Gastroesophageal sphincter (tissue), 4 donors: ENCODE results near the gene OTOG. TPM values are rescaled to one million over a fixed set of nuclear protein-coding genes. Genes with fewer than 3 reads are reported as not detected.

Source experiments
- ATAC-seq: fragments of 150-250 bp; one replicate; pipeline ENCODE4 v1.9.1; 2016; ENCODE audit warnings: mild to moderate bottlenecking, moderate library complexity
- H3K27ac ChIP-seq, 4 donors: fragments of 200-600 bp; sonication (generic) in 3 of 4; 1 replicate in 3 of 4; 2 replicates in 1 of 4; pipeline ENCODE4 v1.5.1; 2016 to 2019
- H3K27me3 ChIP-seq: fragments of 200-600 bp; sonication (generic); one replicate; pipeline ENCODE4 v1.5.1; 2019
- H3K36me3 ChIP-seq, 2 donors: fragments of 200-600 bp; sonication (generic); one replicate each; pipeline ENCODE4 v1.5.1; 2019; ENCODE audit warnings: control low read depth in 1 of 2
- H3K4me1 ChIP-seq, 3 donors: fragments of 200-600 bp; sonication (generic); 1 replicate in 2 of 3; 2 replicates in 1 of 3; pipeline ENCODE4 v1.5.1; 2016 to 2019; ENCODE audit warnings: control low read depth in 2 of 3
- H3K4me3 ChIP-seq, 2 donors: fragments of 200-600 bp; sonication (generic); one replicate each; pipeline ENCODE4 v1.5.1; 2019; ENCODE audit warnings: mild to moderate bottlenecking in 1 of 2, moderate library complexity in 1 of 2
- H3K9me3 ChIP-seq, 3 donors: fragments of 200-600 bp; sonication (generic); one replicate each; pipeline ENCODE4 v1.5.1; 2017 to 2019; ENCODE audit warnings: control low read depth in 2 of 3
- EP300 ChIP-seq: sonication (generic); formaldehyde crosslinking; IDR thresholded peaks from one replicate; pipeline ENCODE4 v1.6.1; 2017; ENCODE audit warnings: antibody characterized with exemption, mild to moderate bottlenecking
- POLR2A ChIP-seq, 2 donors: fragments of 450-650 bp; IDR thresholded peaks; one replicate each; pipeline ENCODE4 v1.6.1; 2017; ENCODE audit warnings: antibody characterized with exemption in 2 of 2, mild to moderate bottlenecking in 2 of 2, moderate library complexity in 1 of 2
- POLR2AphosphoS5 ChIP-seq: sonication (generic); formaldehyde crosslinking; IDR thresholded peaks from one replicate; pipeline ENCODE4 v1.6.1; 2017; ENCODE audit warnings: antibody characterized with exemption
- WGBS, 2 donors: methylation state at CpG; one replicate each; pipeline ENCODE4 v1.1.5; 2018; ENCODE audit warnings: low coverage in 1 of 2; 5-methylcytosine and 5-hydroxymethylcytosine counted together
- total RNA-seq, 4 donors: library from RNA; depleted of rRNA; stranded (reverse); fragments of >200 nt; gene quantifications; one replicate each; pipeline ENCODE4 v1.1.0, GENCODE V29; 2016
- TF ChIP-seq, protein P1 (sequence below), 4 experiments: fragments of 200-600 bp in 2 of 4; fragments of 450-650 bp in 2 of 4; sonication (generic) in 1 of 4; IDR thresholded peaks; one replicate each; pipeline ENCODE4 v1.5.1; 2017 to 2019; ENCODE audit warnings: antibody characterized with exemption in 4 of 4, mild to moderate bottlenecking in 2 of 4, moderate library complexity in 2 of 4

Gene OTOG
- total RNA-seq, 4 donors from 2014 or later = not detected

DNA sequence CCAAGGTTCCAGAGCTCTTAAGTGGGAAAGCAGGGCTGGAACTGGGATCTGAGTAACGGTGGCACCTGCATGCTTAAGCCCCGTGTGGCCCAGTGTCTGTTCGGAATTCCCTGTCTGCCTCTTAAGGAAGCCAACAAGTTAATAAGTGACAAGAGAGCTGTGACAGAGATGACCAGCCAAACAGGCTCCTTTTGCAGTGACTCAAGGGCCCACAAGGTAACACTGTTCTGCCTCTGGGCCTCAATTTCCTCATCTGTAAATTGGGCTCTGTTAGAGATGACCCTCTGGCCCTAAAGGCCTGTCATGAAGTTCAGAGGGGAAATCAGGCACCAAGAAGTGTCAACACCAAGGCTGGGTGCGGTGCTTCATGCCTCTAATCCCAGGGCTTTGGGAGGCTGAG, 21.5 kb upstream of the OTOG start:
- no peak for ATAC-seq
- WGBS, 2 donors = 83 to 84% methylated on average over 2 to 4 of the region's 4 CpGs

DNA sequence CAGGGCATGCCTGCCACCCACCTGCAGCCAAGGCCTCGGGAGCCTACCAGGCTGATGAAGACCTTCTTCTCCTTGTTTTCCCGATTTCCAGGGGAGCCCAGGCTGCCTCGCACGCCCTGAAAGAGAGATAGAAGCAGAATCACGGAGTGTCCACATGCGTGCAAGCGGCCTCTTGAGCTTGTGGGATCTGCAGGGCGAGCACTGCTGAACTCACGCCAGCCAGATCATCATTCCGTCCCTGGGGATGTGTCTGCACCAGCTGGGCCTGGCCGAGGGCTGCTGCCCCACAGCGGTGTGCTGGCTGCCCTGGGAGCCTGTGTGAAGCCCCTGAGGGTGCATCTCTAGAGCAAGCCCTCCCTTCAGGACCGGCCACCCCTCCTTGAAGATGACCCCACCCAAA, 20.7 kb upstream of the OTOG start:
- no CpG with 5 or more reads among the region's 13 CpGs for WGBS, 2 donors

More for the DNA sequence above, 21.5 kb upstream of the OTOG start:
- TF ChIP-seq POLR2AphosphoS5 = no peak
- TF ChIP-seq POLR2A (IDR thresholded peaks at IDR 0.05) = no peak
- TF ChIP-seq EP300 = no peak
- TF ChIP-seq, protein P1, sequence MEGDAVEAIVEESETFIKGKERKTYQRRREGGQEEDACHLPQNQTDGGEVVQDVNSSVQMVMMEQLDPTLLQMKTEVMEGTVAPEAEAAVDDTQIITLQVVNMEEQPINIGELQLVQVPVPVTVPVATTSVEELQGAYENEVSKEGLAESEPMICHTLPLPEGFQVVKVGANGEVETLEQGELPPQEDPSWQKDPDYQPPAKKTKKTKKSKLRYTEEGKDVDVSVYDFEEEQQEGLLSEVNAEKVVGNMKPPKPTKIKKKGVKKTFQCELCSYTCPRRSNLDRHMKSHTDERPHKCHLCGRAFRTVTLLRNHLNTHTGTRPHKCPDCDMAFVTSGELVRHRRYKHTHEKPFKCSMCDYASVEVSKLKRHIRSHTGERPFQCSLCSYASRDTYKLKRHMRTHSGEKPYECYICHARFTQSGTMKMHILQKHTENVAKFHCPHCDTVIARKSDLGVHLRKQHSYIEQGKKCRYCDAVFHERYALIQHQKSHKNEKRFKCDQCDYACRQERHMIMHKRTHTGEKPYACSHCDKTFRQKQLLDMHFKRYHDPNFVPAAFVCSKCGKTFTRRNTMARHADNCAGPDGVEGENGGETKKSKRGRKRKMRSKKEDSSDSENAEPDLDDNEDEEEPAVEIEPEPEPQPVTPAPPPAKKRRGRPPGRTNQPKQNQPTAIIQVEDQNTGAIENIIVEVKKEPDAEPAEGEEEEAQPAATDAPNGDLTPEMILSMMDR (IDR thresholded peaks at IDR 0.05) = no peak
- Histone ChIP-seq H3K9me3 (no peaks in the 10 kb centered on the region), H3K27ac (no peak overlapping the region), H3K27me3 (peaks cover 20% of the 10 kb centered on the region), H3K4me3 (no peak overlapping the region), H3K36me3 (no peaks in the 10 kb centered on the region), H3K4me1 (no peaks in the 10 kb centered on the region)

DNA sequence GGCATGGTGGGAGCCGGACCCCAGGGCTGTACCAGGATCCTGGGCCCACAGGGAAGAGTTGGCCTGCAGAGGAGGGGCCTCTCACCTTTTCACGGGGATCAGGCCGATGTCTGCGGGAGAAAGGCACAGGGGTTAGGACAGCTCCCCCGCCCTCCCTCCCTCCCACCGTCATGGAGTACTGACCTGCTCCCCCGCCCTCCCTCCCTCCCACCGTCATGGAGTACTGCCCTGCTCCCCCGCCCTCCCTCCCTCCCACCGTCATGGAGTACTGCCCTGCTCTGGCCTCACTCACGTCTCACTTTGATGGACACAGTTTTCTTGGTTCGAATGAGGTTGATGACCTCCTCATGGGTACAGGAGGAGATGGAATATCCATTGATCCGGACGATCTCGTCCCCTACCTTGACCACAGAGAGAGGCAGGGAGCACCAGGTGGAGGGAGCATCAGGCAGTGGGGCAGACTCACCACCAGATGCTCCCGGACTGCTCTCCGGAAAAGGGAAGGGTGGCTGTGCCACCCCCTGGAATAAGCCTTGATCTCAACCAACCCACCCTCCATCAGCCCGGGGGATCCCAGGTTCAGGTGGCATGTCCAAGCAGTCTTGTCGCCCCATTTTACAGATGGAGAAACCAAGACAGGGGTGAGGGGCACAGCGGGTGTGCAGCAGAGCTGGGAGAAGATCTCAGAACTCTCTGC, 20.0 kb upstream of the OTOG start:
- WGBS, 2 donors = 60 to 96% methylated on average over 1 to 3 of the region's 20 CpGs
- Histone ChIP-seq H3K4me3 (no peak overlapping the region), H3K9me3 (no peaks in the 10 kb centered on the region), H3K27ac (no peak overlapping the region), H3K4me1 (no peaks in the 10 kb centered on the region), H3K36me3 (no peaks in the 10 kb centered on the region), H3K27me3 (peaks cover 28% of the 10 kb centered on the region)
- ATAC-seq = no peak
- TF ChIP-seq EP300 (no peak), POLR2AphosphoS5 (no peak), POLR2A (IDR thresholded peaks at IDR 0.05) (no peak)
- TF ChIP-seq, protein P1 (IDR thresholded peaks at IDR 0.05) = no peak

More for the DNA sequence above, 20.7 kb upstream of the OTOG start:
- no peaks in the 10 kb centered on the region for H3K4me1 ChIP-seq
- H3K27ac ChIP-seq = no peak overlapping the region
- no peak for ATAC-seq
- TF ChIP-seq POLR2A (IDR thresholded peaks at IDR 0.05) = no peak
- no peak for TF ChIP-seq POLR2AphosphoS5
- TF ChIP-seq, protein P1 (IDR thresholded peaks at IDR 0.05) = no peak
- TF ChIP-seq EP300 = no peak
- peaks cover 27% of the 10 kb centered on the region for H3K27me3 ChIP-seq
- H3K9me3 ChIP-seq = no peaks in the 10 kb centered on the region
- no peak overlapping the region for H3K4me3 ChIP-seq
- H3K36me3 ChIP-seq = no peaks in the 10 kb centered on the region

DNA sequence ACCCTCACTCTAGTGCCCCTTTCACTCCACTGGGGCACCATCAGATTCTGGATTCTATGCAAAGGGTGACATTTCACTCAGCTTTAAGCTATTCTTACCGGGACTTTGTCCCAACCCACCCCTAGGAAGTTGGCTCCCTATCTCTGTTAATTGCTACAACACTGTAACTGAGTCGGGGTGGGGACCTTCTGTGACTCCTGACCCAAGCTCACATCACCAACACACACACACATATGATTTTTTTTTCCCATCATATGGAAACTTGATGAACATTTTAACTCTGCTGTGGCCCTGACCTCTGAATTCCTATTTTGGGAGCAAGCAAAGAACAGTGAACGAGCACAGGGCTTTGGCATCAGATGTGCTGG, 19.4 kb upstream of the OTOG start:
- 61 to 67% methylated on average over 1 to 3 of the region's 3 CpGs for WGBS, 2 donors
- ATAC-seq = no peak

More for the DNA sequence above, 19.4 kb upstream of the OTOG start:
- Histone ChIP-seq H3K9me3 (no peaks in the 10 kb centered on the region), H3K36me3 (no peaks in the 10 kb centered on the region), H3K4me1 (no peaks in the 10 kb centered on the region), H3K27ac (no peak overlapping the region), H3K4me3 (no peak overlapping the region), H3K27me3 (peaks cover 28% of the 10 kb centered on the region)
- TF ChIP-seq, protein P1 (IDR thresholded peaks at IDR 0.05) = no peak
- TF ChIP-seq EP300 = no peak
- no peak for TF ChIP-seq POLR2AphosphoS5
- TF ChIP-seq POLR2A (IDR thresholded peaks at IDR 0.05) = no peak
